ENCODE measurements around the gene SIPA1L2.

DNA sequence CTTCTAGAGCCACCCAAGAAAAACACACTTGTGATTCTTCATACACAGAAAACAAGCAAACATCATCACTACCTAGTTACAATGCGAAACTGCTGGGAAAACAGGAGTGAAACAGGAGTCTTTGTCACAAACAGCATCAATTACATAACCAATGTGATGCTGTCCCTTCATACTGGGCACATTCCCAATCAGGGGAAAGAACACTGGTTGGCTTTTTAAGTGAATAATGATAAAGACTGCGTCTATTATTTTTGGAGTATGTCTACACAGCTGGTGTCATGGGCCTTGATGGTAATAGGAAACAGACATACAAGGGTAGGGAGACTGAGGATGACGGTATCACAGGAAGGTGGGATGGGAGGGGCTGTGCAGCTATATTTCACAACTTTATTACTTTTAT is 43.3 kb downstream of the SIPA1L2 start:
- TF ChIP-seq ZNF384 (IDR thresholded peaks at IDR 0.05), result no peak
- no peak for TF ChIP-seq NFRKB (IDR thresholded peaks at IDR 0.05)

All from HEK293T (cell line).